Stimulated activated CD4-positive, alpha-beta T cell treated with anti-CD3 and anti-CD28 coated beads, Interleukin-4, amount 100 ng/mL, for 1 hour (primary cell): ENCODE measurements around the gene CARD16.
A peak's percentile ranks its signal among the peaks of the same experiment; 100 is the strongest.
"Not testable (repeated sequence)": the region's sequence is repeated elsewhere in the genome, so short reads cannot be mapped to it uniquely, and the experiment has no call there.

Experiments
- DNase-seq: peaks from one replicate; pipeline ENCODE4 v3.0.0-alpha.2; 2020

CARD16 gene

DNA sequence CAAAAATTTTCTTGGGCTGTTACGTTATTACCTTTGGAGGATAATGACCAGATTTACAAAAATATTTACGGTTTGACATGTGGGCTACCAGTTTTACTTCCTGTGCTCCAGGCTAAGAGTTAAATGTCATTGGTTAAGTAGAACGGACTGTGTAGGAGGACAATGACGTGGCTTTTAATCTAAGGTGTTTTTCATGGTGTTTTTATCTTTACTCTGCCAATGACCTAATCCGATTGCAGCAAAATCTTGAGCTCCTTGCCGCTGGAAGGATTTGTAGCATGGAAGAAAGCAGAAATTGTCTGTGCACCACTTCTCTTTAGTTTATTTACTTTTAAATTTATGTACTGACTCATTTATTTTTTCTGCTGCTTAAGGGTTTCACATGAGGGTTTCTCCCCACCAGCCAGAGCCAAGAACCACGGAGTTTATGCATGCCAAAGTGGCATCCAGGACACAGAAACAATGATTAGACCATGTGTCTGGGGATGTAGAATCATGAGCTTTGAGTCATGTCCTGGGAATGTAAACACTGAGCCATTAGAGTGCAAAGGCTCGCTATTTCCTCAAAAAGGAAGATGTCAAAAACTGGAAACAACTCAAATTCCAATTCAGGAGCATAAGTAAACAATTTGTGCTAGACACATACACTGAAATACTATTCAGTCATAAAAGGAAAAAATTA is 1.9 kb upstream of the CARD16 start:
- no peak for DNase-seq

GRCh38 chr11:105045676-105046296 is 651 bp upstream of the CARD16 start:
- DNase-seq, result no peak

DNA sequence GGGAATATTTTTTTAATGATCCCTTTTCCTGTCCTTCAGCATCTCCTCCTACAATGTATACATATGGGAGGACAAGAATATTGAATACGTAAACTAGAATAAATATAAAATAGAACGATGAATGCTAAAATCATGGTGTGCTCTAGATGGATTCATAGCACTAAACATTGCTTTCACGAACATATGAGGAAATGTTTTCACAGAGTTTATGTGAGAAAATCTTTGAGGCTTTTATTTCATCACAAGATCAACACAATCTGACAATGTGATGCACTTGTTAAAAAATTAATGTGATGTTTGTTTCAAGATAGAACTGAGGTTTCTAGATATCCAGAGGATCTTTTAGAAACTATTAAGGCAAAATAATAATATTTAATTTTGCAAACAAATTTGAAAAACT is 3.0 kb downstream of the CARD16 start:
- DNase-seq, result no peak

DNA sequence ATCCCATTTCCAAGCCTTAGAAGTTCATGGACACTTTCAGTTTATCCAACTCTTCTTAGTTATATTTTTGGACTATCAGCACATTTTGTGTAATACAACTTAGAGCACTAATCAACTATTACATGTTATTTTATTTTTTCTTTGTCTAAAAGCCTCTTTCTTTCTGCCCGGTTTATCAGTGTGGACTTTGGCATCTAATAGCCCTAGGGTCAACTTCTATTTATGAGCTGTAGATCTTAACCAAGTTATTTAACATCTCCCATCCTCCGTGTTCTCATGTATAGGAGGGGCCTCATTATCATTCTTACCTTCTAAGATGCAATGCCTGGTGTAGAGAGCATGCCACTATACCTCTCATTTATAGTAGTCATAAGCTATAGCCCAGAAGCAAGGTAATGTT is 4.4 kb downstream of the CARD16 start:
- DNase-seq, result no peak

- DNase-seq, result no peak
Observed at GRCh38 chr11:105034813-105035620, 10.1 kb downstream of the CARD16 start, which contains the start of gene CASP1. TSS of gene CASP1 (minus strand) at chr11:105035144. CDS start at chr11:105035113, 31 bp downstream.

DNA sequence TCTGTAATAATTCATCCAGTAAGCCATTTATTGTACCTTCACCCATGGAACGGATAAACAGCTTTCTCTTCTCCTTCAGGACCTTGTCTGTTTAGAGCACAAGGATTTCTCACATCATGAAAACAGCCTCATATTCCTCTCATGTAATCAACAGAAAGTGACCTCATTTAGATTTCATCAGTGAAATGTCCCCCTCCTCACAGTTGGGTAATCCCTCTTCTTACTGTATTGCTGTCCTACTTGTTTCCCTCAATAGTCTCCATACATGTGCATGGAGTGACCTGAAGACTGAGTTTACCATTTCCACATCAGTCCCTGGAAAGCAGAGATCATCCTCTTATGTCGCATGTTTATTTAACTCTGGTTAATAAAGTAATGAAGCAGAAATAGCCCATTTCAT is 10.7 kb downstream of the CARD16 start:
- DNase-seq, result not testable (repeated sequence)

DNA sequence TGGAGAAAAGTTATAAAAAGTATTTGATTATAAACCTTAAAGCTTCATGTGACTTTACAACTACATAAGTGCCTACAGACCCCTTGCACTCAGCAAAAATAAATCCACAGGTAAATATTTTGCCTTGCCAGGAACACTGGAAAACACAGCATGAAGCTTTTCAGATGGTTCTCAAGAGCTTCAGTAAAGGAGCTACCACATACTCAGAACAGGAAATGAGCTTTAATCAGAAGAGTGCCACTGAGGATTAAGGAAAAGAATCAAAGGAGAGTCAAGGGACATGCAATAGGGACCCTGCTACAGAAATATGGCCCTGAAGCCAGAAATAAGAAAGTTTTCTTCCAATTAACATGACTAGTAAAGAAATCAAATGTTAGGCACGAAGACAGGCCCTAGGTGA is 11.4 kb downstream of the CARD16 start:
- DNase-seq, result no peak

GRCh38 chr11:105033343-105033742 is 11.8 kb downstream of the CARD16 start:
- DNase-seq, result no peak

- no peak for DNase-seq
Observed at GRCh38 chr11:105032495-105032894, 12.6 kb downstream of the CARD16 start.

GRCh38 chr11:105027678-105028077 is 17.5 kb downstream of the CARD16 start:
- no peak for DNase-seq

DNA sequence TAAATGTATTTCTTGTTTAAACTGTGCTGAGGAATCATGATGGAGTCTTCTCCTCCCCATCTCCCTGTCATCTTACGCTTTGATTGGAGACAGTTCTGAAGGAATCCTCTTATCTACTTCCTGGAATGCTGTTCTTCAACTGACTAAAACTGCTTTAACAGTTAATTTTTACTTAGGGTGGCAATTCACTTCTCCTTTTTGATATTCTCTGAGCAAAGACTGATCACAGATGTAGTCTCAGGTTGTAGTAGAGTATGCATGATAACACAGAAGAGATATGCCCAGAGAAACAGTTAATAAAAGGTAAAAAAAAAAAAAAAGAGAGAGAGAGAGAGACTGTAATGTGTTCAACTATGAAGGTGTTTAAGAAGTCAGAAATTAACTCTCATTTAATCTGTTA is 20.7 kb downstream of the CARD16 start:
- no peak for DNase-seq

DNA sequence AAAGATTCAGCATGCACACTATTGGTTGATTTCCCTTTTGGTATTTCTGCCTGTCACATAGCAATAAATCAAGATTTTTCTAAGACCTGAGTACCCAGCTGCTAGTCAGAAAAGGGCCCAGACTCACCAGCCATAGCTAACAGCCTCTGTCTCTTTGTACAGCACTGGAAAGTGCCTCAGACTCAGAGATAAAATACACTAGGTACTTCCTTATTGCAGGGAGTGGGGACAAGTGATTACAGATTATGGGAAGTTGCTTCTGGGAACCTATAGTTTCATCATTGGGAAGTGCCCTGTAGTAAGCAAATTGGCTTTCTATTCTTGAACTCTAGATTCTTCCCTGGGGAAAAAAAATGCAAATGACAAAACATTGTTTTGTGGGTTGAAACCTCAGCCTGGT is 22.1 kb downstream of the CARD16 start, which contains the start of gene CASP5:
TSS of gene CASP5 (minus strand) at position 166 of the 400 bp plus-strand sequence. CDS start at position 134, 32 bp downstream.
- no peak for DNase-seq

GRCh38 chr11:105022527-105022926 is 22.6 kb downstream of the CARD16 start:
- no peak for DNase-seq

- no peak for DNase-seq
Observed at GRCh38 chr11:105007463-105007862, 37.7 kb downstream of the CARD16 start.

DNA sequence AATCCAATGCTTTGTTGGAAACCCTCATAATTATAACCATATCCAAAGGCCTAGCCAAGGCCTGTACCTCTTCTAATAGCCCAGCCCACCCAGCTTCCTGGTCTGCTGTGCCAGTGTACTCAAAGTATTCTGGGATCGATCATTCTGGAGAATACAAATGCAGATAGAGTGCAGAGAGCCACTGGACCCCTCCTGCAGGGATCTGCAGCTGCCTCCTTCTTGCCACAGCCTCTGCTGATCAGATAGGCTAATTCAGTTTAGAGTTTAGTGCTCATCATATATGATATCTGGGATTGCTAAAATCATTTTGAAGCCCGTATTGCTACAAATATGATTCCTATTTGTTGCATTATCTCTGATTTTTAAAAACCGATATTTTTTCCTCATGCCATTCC is 39.7 kb downstream of the CARD16 start:
- DNase-seq, result no peak

GRCh38 chr11:105004021-105004420 is 41.1 kb downstream of the CARD16 start:
- DNase-seq, result no peak

- DNase-seq, result no peak
Observed at GRCh38 chr11:105003151-105003550, 42.0 kb downstream of the CARD16 start.

- peak; percentile 44 for DNase-seq
Observed at GRCh38 chr11:105000797-105001196, 44.3 kb downstream of the CARD16 start.

DNA sequence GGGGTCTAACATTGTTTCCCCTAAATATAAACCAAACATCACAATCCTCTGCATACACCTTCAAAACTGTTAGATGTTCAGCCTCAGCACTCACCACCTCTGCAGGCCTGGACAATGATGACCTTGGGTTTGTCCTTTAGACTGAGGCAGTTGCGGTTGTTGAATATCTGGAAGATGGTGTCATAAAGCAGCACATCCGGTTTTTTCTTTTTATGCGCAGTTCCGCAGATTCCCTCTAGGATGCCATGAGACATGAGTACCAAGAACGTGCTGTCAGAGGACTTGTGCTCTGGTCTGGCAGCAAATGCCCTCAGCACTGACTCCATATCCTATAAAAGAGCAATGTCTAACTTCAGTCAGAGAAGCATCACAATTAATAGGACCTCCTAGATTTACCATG is 45.0 kb downstream of the CARD16 start:
- no peak for DNase-seq

DNA sequence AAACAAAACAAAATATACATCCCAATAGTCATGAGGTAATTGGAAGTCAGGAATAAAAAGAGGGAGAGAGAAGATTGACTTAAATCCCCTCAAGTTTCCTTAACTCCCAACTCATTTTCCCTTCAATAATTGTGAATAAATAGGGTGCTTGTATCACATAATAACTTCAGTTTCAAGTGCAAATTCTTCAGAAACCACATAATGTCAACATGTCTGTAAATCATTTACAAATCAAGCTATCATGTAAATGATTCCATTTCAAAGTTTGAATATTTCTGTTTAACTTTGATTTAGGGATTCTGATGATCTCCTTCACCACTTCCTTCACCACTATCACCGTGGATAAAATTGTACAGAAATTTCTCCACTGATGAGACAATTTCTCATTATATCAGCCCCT is 45.4 kb downstream of the CARD16 start:
- no peak for DNase-seq

GRCh38 chr11:104997288-104997687 is 47.8 kb downstream of the CARD16 start:
- DNase-seq, result no peak

GRCh38 chr11:104995001-104995408 is 50.1 kb downstream of the CARD16 start:
- DNase-seq, result no peak

GRCh38 chr11:104992781-104993180 is 52.4 kb downstream of the CARD16 start:
- no peak for DNase-seq

DNA sequence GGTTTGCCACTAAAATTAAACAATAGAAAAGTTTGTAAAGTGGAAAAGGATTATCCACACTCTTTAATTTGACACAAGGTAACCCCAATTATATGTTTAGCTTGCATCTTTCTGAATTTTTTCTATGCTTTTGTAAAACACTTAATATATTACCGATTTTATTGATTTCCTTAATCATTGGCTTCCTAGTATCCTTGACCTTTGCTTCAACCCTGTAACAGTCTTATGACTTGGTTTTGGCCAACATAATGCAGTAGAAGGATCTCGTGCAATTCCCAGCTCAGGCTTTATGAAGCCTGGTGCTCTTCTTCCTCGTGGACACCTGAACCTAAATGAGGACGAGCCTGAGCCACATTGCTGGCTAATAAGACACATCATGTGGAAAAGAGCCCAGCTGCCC is 53.1 kb downstream of the CARD16 start:
- no peak for DNase-seq
